NCI-H2227 (cell line): ENCODE measurements around the gene CEP63.

Experiments
- DNase-seq: peaks from one replicate; lab custom pipeline; 2025; ENCODE audit not compliant: unreplicated experiment; lab: John Stamatoyannopoulos, UW

Gene CEP63

GRCh38 chr3:134607054-134608022, 121.5 kb downstream of the CEP63 start:
- DNase-seq = no peak

- no peak for DNase-seq
These were observed 122.3 kb downstream of the CEP63 start for GRCh38 chr3:134608023-134608770.

GRCh38 chr3:134608771-134609435, 123.0 kb downstream of the CEP63 start:
- no peak for DNase-seq

GRCh38 chr3:134609821-134610431, 124.1 kb downstream of the CEP63 start:
- DNase-seq = no peak

DNA sequence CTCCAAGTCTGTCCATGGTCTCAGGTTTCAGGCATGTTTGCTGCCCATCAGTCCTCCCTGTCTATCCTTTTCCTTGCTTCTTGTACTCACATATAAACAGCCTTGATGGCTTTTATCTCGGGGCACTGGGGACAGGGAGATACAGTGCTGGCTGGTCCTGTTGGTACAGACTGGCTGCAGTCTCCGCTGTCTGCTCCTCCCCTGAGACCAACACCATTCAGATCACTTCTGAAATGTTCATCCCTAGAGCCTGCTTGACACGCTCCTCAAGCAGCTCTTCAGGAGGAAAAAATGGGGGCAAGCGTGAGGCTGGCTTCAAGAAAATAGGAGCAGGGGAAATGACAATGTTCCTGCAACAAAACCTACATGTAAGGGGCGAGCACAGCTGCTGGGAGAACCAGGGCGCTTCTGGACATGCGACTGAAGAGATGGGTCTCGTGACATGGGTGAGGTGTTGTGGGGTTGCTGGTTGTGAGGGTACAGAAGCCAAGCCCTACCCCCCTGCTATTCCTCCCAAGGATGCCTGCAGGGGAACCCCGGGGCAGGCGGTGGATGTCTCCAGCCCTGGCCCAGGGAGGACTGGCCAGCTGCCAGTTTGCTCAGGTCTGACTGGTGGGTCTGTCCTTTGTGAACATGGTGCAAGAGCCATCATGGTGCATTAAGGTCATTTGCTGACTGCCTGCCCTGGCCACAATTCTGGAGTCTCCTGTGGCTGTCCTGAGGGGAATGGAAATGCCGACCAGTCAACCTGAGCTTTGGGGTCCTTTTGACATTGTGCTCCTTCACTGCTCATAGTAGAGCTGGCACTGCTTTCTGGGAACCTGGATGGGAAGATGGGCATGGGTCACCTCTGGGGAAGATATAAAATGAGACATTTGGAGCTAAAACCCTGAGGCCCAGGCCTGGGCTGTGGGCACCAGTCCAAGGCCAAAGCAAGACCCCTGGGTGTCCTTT, 124.9 kb downstream of the CEP63 start:
- no peak for DNase-seq

DNA sequence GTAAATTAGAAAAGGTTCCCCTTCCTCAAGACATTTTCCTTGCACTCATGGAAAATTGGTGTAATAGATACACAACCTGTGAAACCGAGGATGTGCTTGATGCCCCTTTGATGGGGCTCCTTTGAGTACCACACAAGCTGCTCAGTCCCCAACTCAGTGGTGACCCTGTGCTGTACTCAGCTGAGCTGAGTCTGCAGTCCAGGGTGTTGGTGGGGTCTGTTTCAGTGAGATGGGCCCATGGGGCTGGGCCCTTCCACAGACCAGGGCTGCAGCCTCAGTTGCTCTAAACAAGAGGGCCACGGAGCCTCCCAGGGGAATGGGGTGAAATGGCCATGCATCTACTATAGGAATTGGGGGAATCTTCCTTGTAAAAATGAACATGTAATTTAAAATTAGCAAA, 125.7 kb downstream of the CEP63 start:
- no peak for DNase-seq

DNA sequence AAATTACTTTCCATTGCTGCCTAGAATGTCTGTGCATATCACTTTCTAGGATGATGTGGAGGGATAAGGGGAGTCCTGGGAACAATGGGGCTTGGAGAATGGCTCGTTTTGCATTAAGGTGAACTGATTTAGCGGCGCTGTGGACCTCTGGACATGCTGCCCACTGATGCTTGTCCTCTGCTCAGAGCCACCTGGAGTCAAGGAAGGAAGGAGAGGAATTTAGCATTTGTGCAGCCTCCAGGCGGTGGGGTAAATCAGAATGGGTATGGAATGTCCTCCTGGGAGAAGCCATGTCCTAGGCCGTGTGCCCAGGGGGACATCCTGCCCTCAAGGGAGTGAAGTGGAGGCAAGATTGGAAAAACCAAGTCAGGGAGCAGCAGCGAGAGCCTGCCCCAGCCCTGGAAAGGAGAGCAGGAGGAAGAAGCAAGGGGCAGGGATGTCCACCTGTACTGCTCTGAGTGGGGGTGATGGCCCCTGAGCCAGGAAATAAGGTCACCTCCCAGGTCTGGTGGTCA, 127.2 kb downstream of the CEP63 start:
- DNase-seq = no peak

DNA sequence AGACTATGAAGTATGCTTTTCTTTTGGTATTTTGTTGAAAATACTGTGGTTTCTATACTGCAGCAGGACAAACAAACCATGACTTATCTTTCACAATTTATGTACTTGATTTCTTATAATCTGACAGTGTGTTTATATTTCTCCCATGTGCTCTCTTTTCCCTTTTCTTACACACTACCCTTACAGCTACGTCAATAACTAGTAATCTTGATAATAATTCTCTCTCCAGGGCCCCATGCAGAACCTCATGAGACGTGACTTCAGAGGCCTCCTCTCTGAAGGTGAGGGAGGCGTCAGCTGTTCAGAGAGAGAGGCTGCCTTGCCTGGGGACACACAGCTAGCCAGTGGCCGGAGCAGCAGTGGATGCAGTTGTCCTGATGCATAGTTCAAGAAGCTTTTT, 129.1 kb downstream of the CEP63 start:
- no peak for DNase-seq

DNA sequence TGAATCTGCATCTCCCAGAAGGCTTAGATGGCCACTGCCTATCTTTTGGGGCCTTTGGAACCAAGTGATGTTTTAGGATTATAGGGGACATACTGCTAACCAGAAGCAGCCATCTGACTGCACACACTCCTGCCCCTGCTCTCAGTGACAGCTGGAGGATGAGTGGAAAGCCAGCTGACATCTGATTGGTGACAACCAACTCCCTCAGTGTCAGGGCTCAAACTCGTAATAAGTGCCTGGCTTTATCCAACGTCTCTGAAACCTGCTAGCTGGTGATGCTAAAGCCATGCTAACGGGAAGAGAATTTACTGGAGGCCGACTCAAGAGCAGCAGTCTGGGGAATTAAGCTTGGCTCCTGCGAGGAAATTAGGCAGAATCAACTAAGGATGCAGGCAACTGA, 129.9 kb downstream of the CEP63 start:
- DNase-seq = no peak

- no peak for DNase-seq
These were observed 132.0 kb downstream of the CEP63 start for GRCh38 chr3:134617608-134618477.

DNA sequence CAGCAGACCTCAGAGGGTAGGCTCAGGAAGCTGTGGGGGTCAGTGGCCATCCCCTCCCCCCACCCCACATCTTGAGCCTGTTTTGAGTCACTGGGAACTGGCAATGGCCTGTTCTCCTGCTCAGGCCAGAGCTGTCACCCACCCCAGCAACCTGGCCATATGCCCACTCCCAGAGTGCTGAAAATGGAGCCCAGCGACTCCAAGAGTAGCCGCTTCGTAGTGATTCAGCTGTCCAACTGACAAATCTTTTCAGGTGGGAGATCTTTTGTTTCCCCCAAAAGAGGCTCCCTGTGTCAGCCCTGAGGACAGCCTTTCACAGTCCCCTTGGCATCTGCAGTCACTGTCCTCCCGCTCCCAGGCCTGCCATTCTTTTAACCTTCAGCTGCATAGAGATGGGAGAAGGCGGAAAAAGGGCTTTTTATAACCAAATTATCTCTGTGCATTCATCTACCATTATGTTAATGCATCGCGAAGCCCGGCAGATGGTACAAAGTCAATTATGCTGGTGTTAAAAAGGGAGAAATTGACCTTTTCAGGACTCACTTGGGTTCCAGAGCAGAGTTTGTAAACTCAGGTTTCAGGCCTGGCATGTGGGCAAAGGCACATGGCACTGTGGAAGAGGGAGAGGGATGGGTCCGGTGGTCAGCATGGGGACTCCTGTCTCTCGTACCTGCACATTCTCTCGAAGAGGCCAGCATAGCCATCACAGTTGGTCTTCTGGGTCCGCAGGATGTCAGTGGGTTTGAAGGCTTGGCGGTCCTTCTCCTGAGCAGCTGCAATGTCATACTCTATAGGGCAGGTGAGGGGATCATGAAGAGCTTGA, 132.8 kb downstream of the CEP63 start:
- no peak for DNase-seq

DNA sequence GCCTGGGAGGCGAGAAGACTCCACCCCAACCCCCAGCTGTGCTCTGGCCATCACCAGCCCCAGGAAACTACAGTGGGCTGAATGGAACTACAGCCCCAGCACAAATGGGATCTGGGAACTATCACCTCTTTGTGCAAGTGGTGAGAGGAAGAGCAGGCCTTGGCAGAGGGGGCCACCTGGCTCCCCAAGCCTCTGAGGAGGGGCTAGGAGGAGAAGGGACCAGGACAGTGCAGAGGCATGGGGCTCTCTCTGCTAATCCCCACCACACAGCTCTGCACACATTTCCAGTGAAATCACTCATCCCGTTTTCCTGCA, 133.4 kb downstream of the CEP63 start:
- no peak for DNase-seq

GRCh38 chr3:134619884-134620445, 134.1 kb downstream of the CEP63 start:
- DNase-seq = no peak

DNA sequence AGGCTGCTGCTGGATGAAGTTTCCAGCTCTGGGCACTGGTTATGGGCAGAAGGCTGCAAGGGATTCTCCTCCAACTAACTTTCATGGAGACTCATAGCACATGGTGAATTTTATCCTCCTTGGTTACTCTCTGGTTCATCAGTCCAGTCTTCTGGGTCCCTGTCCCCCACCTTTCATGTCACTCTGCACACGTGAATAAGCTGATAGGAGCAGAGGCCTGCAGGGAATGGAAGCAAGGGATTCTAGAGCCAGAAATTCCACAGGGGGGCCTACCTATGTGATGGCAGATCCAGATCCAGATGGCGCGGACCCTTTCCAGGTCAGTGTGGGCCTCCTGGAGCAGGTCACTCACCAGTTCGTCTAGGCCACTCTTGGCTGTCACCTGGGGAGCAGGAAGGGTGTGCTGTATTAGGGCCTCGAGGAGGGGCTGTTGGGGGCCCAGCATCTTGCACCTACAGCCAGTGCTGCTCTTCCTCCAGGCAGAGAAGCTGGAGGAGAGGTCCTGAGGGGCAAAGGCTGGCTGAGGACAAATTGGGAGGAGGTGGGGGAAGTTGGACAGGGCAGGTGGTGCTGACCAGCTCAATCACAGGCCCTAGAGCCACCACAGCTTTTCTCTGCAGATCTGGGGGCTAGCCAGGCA, 134.7 kb downstream of the CEP63 start:
- no peak for DNase-seq

DNA sequence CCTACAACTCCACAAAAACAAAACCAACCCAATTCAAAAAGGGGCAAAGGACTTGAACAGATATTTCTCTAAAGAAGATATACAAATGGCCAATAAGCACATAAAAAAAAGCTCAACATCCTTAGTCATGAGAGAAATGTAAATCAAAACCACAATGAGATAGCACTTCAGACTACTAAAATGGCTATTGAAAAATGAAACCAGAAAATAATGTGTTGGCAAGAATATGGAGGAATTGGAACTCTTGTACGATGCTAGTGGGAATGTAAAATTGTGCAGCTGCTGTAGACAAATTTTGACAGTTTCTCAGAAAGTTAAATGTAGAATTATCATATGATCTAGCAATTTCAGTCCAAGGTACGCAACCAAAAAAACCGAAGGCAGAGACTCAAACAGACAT, 136.0 kb downstream of the CEP63 start:
- no peak for DNase-seq

GRCh38 chr3:134622806-134623365, 137.0 kb downstream of the CEP63 start:
- no peak for DNase-seq

GRCh38 chr3:134623615-134624245, 137.9 kb downstream of the CEP63 start:
- no peak for DNase-seq
